NB4 (cell line): ENCODE measurements around the gene FOXD4L1.
"Not testable (repeated sequence)": the region's sequence is repeated elsewhere in the genome, so short reads cannot be mapped to it uniquely, and the experiment has no call there.

Experiments
- POLR2A ChIP-seq: IDR thresholded peaks from 2 replicates; pipeline ENCODE4 v1.6.1; 2011; ENCODE audit warnings: mild to moderate bottlenecking; ENCODE audit not compliant: insufficient read length; ENCODE audit errors: extremely low read depth
- TF ChIP-seq, protein P1 (sequence below): IDR thresholded peaks from one replicate; pipeline ENCODE4 v1.5.1; 2012; ENCODE audit warnings: low read depth, low read length

DNA sequence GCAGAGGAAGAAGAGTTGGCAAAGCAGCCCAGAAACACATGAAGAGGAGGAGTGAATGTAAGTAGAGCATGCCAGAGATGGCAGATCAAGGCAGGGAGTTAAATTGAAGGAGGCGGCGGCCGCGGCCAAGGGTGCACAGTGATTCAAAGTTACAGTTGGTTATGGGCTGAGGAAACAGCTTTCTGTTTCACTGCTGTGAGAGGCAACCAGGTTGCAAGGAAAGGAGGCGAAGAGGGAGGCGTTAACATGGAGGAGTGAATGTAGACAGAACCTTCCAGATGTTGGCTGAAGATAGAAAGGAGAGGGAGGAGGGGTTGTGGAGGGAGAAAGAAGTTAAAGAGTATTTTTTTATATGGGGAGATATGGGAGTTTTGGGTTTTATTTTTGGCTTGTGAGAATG, 22.4 kb downstream of the FOXD4L1 start:
- TF ChIP-seq, protein P1, sequence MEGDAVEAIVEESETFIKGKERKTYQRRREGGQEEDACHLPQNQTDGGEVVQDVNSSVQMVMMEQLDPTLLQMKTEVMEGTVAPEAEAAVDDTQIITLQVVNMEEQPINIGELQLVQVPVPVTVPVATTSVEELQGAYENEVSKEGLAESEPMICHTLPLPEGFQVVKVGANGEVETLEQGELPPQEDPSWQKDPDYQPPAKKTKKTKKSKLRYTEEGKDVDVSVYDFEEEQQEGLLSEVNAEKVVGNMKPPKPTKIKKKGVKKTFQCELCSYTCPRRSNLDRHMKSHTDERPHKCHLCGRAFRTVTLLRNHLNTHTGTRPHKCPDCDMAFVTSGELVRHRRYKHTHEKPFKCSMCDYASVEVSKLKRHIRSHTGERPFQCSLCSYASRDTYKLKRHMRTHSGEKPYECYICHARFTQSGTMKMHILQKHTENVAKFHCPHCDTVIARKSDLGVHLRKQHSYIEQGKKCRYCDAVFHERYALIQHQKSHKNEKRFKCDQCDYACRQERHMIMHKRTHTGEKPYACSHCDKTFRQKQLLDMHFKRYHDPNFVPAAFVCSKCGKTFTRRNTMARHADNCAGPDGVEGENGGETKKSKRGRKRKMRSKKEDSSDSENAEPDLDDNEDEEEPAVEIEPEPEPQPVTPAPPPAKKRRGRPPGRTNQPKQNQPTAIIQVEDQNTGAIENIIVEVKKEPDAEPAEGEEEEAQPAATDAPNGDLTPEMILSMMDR, result not testable (repeated sequence)
- TF ChIP-seq POLR2A, result not testable (repeated sequence)
